SK-N-SH (cell line): ENCODE results near the gene VSIG10L2. TPM values are rescaled to one million over a fixed set of nuclear protein-coding genes. Genes with fewer than 3 reads are reported as not detected.

Experiments used
- CTCF ChIA-PET: fragments of 300-600, 350-600 bp; formaldehyde crosslinking; extraction: SDS; loops from one replicate; lab custom pipeline; 2021; lab: Yijun Ruan, JAX
- POLR2A ChIA-PET: fragments of 350-600 bp; sonication (Branson Sonifier 250); formaldehyde crosslinking; extraction: SDS; loops from one replicate; lab custom pipeline; 2020; ENCODE audit warnings: antibody characterized with exemption, inconsistent platforms; lab: Yijun Ruan, JAX
- DNase-seq: peaks from one replicate; pipeline ENCODE4 v3.0.0; 2012
- H2AFZ ChIP-seq: fragments of 200-600 bp; sonication (generic); 2 replicates; pipeline ENCODE4 v1.8.1; 2016; ENCODE audit warnings: antibody characterized with exemption, mild to moderate bottlenecking, low read depth
- H3F3A ChIP-seq: fragments of 200-600 bp; sonication (generic); replicated peaks from 2 replicates; pipeline ENCODE3; 2016; ENCODE audit warnings: antibody characterized with exemption, mild to moderate bottlenecking; ENCODE audit not compliant: insufficient read depth
- H3K27ac ChIP-seq, 2 experiments: fragments of 200-500 bp in 1 of 2; fragments of 200-600 bp in 1 of 2; sonication (Bioruptor generic) in 1 of 2; sonication (generic), shearing (Covaris generic) in 1 of 2; 2 replicates each; pipeline versions ENCODE4 v1.5.1 to v1.6.1; 2014 to 2016; ENCODE audit warnings: low read depth in 2 of 2, inconsistent platforms in 1 of 2, low read length in 1 of 2, mild to moderate bottlenecking in 1 of 2, mixed read lengths in 1 of 2
- H3K27me3 ChIP-seq: fragments of 200-600 bp; sonication (generic), shearing (Covaris generic); 2 replicates; pipeline ENCODE4 v1.6.1; 2016; ENCODE audit warnings: mixed run types; ENCODE audit not compliant: insufficient read depth
- H3K36me3 ChIP-seq, 2 experiments: fragments of 200-500 bp in 1 of 2; fragments of 200-600 bp in 1 of 2; sonication (Bioruptor generic) in 1 of 2; sonication (generic) in 1 of 2; replicated peaks in 1 of 2; 2 replicates each; pipeline versions ENCODE3 to v1.5.1; 2014 to 2016; ENCODE audit warnings: low read length in 1 of 2, mild to moderate bottlenecking in 1 of 2; ENCODE audit not compliant: insufficient read depth in 2 of 2, control insufficient read depth in 1 of 2
- H3K4me1 ChIP-seq, 2 experiments: fragments of 200-500 bp in 1 of 2; fragments of 200-600 bp in 1 of 2; sonication (Bioruptor generic) in 1 of 2; sonication (generic), shearing (Covaris generic) in 1 of 2; 2 replicates each; pipeline versions ENCODE4 v1.5.1 to v1.6.1; 2014 to 2016; ENCODE audit warnings: low read depth in 1 of 2, low read length in 1 of 2, mixed run types in 1 of 2; ENCODE audit not compliant: insufficient read depth in 2 of 2, control insufficient read depth in 1 of 2
- H3K4me2 ChIP-seq: fragments of 200-600 bp; sonication (generic), shearing (Covaris generic); 2 replicates; pipeline ENCODE4 v1.6.1; 2017; ENCODE audit warnings: mixed run types
- H3K4me3 ChIP-seq, 2 experiments: fragments of 200-500 bp in 1 of 2; fragments of 200-600 bp in 1 of 2; sonication (Bioruptor generic) in 1 of 2; sonication (generic), shearing (Covaris generic) in 1 of 2; 2 replicates each; pipeline versions ENCODE4 v1.5.1 to v1.8.1; 2014 to 2016; ENCODE audit warnings: low read depth in 2 of 2, inconsistent platforms in 1 of 2, low read length in 1 of 2, mild to moderate bottlenecking in 1 of 2, mixed read lengths in 1 of 2, moderate library complexity in 1 of 2
- H3K79me2 ChIP-seq: fragments of 200-600 bp; sonication (generic); 2 replicates; pipeline ENCODE4 v1.8.1; 2017; ENCODE audit warnings: mild to moderate bottlenecking; ENCODE audit not compliant: insufficient read depth
- H3K9ac ChIP-seq: fragments of 200-600 bp; sonication (generic); 2 replicates; pipeline ENCODE4 v1.6.1; 2017; ENCODE audit warnings: mixed run types
- H3K9me2 ChIP-seq: fragments of 200-600 bp; sonication (generic); 2 replicates; pipeline ENCODE4 v1.6.1; 2017; ENCODE audit warnings: mixed run types
- H3K9me3 ChIP-seq: fragments of 200-600 bp; sonication (generic); 2 replicates; pipeline ENCODE4 v1.6.1; 2017; ENCODE audit warnings: mixed run types, mild to moderate bottlenecking, moderate library complexity
- H4K20me1 ChIP-seq: fragments of 200-600 bp; sonication (generic); 2 replicates; pipeline ENCODE4 v1.6.1; 2017; ENCODE audit warnings: mild to moderate bottlenecking, mixed run types; ENCODE audit not compliant: insufficient read depth
- CHD2 ChIP-seq: fragments of 150-350 bp; IDR thresholded peaks from 2 replicates; pipeline ENCODE4 v1.6.1; 2018; ENCODE audit warnings: low read length; ENCODE audit not compliant: partially characterized antibody
- ELF1 ChIP-seq: IDR thresholded peaks from 2 replicates; pipeline ENCODE4 v1.4.0; 2012
- EP300 ChIP-seq, 2 experiments: IDR thresholded peaks; 2 replicates each; pipeline versions ENCODE4 v1.4.0 to v1.6.1; 2012; ENCODE audit warnings: borderline replicate concordance in 1 of 2, low read depth in 1 of 2, low read length in 1 of 2
- FOSL2 ChIP-seq: IDR thresholded peaks from 2 replicates; pipeline ENCODE4 v1.4.0; 2012; ENCODE audit warnings: low read depth, mild to moderate bottlenecking, moderate library complexity, borderline replicate concordance
- GABPA ChIP-seq: IDR thresholded peaks from 2 replicates; pipeline ENCODE4 v1.4.0; 2012; ENCODE audit warnings: low read depth, mild to moderate bottlenecking
- GATA2 ChIP-seq: sonication (generic); formaldehyde crosslinking; IDR thresholded peaks from 2 replicates; pipeline ENCODE4 v1.5.0; 2020; ENCODE audit warnings: mild to moderate bottlenecking, missing genetic modification reagents
- JUND ChIP-seq: IDR thresholded peaks from 2 replicates; pipeline ENCODE4 v1.4.0; 2012
- MEF2A ChIP-seq: IDR thresholded peaks from 2 replicates; pipeline ENCODE4 v1.4.0; 2012; ENCODE audit warnings: low read depth, borderline replicate concordance
- MXI1 ChIP-seq: IDR thresholded peaks from 2 replicates; pipeline ENCODE4 v1.6.1; 2012; ENCODE audit warnings: mild to moderate bottlenecking, low read depth, low read length, improper control_type of control experiment
- NFIC ChIP-seq: IDR thresholded peaks from 2 replicates; pipeline ENCODE4 v1.4.0; 2012; ENCODE audit warnings: borderline replicate concordance
- NRF1 ChIP-seq: IDR thresholded peaks from 2 replicates; pipeline ENCODE4 v1.6.1; 2012; ENCODE audit warnings: low read depth, mild to moderate bottlenecking, low read length
- POLR2AphosphoS5 ChIP-seq: IDR thresholded peaks from 2 replicates; pipeline ENCODE4 v1.6.1; 2012; ENCODE audit warnings: low read depth, low read length
- RAD21 ChIP-seq: IDR thresholded peaks from 2 replicates; pipeline ENCODE4 v1.6.1; 2012; ENCODE audit warnings: mild to moderate bottlenecking, low read length
- RFX5 ChIP-seq: IDR thresholded peaks from 2 replicates; pipeline ENCODE4 v1.6.1; 2012; ENCODE audit warnings: mild to moderate bottlenecking, improper control_type of control experiment, low read length
- SIN3A ChIP-seq: IDR thresholded peaks from 2 replicates; pipeline ENCODE4 v1.6.1; 2012; ENCODE audit warnings: low read depth, mild to moderate bottlenecking, low read length, moderate library complexity, borderline replicate concordance
- TAF1 ChIP-seq: IDR thresholded peaks from 2 replicates; pipeline ENCODE4 v1.6.1; 2012; ENCODE audit warnings: low read depth, mild to moderate bottlenecking, low read length, moderate library complexity, borderline replicate concordance
- TCF12 ChIP-seq: IDR thresholded peaks from 2 replicates; pipeline ENCODE4 v1.4.0; 2012
- TEAD4 ChIP-seq: IDR thresholded peaks from 2 replicates; pipeline ENCODE4 v1.4.0; 2012; ENCODE audit warnings: mild to moderate bottlenecking, borderline replicate concordance; ENCODE audit not compliant: insufficient read depth
- USF1 ChIP-seq: IDR thresholded peaks from 2 replicates; pipeline ENCODE4 v1.4.0; 2012; ENCODE audit warnings: low read depth, borderline replicate concordance
- YY1 ChIP-seq: IDR thresholded peaks from 2 replicates; pipeline ENCODE4 v1.4.0; 2012; ENCODE audit warnings: low read depth, mild to moderate bottlenecking
- ZBTB33 ChIP-seq: IDR thresholded peaks from 2 replicates; pipeline ENCODE4 v1.4.0; 2012; ENCODE audit warnings: low read depth, borderline replicate concordance
- WGBS: methylation state at CpG from one replicate; pipeline ENCODE4 v1.1.6; 2017; ENCODE audit warnings: low lambda C conversion rate; 5-methylcytosine and 5-hydroxymethylcytosine counted together
- polyA plus RNA-seq, 3 experiments: library from polyadenylated mRNA; depleted of rRNA; stranded (reverse); fragments of >200 nt; gene quantifications; 2 replicates each; pipeline ENCODE4 v1.2.3, GENCODE V29; 2012

Gene VSIG10L2
- polyA plus RNA-seq, 1 of the 3 experiments (the other 2 are of a cell fraction) = 0.02 TPM

GRCh38 chr11:125959931-125960330 is 14.1 kb downstream of the VSIG10L2 start (continued):
- no peak for TF ChIP-seq RAD21
- no peak for TF ChIP-seq GATA2
- TF ChIP-seq POLR2AphosphoS5 = no peak
- TF ChIP-seq MXI1 = no peak
- no peak for TF ChIP-seq TEAD4
- TF ChIP-seq TAF1 = no peak
- no peak for TF ChIP-seq NFIC
- no peak for TF ChIP-seq YY1
- no peak for TF ChIP-seq FOSL2
- no peak for TF ChIP-seq NRF1
- no peak for TF ChIP-seq RFX5

GRCh38 chr11:125960771-125961170 is 14.9 kb downstream of the VSIG10L2 start:
- no peaks in the 10 kb centered on the region for H3K79me2 ChIP-seq
- DNase-seq = no peak
- H3K4me2 ChIP-seq = no peak overlapping the region
- 78% methylated on average over 6 of the region's 6 CpGs for WGBS
- H3K9me3 ChIP-seq = no peaks in the 10 kb centered on the region
- no peak overlapping the region for H3K27ac ChIP-seq
- no peaks in the 10 kb centered on the region for H3K9me2 ChIP-seq
- no peaks in the 10 kb centered on the region for H4K20me1 ChIP-seq
- TF ChIP-seq YY1 (no peak), CHD2 (no peak), JUND (no peak), ELF1 (no peak), MEF2A (no peak), ZBTB33 (no peak)
- H3K4me3 ChIP-seq = no peak overlapping the region
- ChIA-PET CTCF (interaction anchor here (0.6 kb wide), 1 partner anchor 140 kb away, joined by 3 read pairs; no protein-coding TSS in a partner anchor), POLR2A (interaction anchor here (0.7 kb wide), 1 partner anchor 66 kb away, joined by 3 read pairs; no protein-coding TSS in a partner anchor)
- peaks cover 0 to 38% of the 10 kb centered on the region in 2 experiments for H3K36me3 ChIP-seq
- no peak overlapping the region for H2AFZ ChIP-seq
- no peaks in the 10 kb centered on the region for H3F3A ChIP-seq
- no peak overlapping the region for H3K9ac ChIP-seq
- no peaks in the 10 kb centered on the region; a peak in 2 of 4 replicates for H3K4me1 ChIP-seq
- no peaks in the 10 kb centered on the region for H3K27me3 ChIP-seq

- H2AFZ ChIP-seq = no peak overlapping the region
- H3K36me3 ChIP-seq = peaks cover 0 to 10% of the 10 kb centered on the region in 2 experiments
- no peak overlapping the region for H3K4me2 ChIP-seq
- 92% methylated on average over 4 of the region's 4 CpGs for WGBS
- no peak for DNase-seq
- H3K27ac ChIP-seq = no peak overlapping the region
- no peaks in the 10 kb centered on the region for H3K27me3 ChIP-seq
- H4K20me1 ChIP-seq = no peaks in the 10 kb centered on the region
- ChIA-PET CTCF (no interaction called here), POLR2A (no interaction called here)
- no peaks in the 10 kb centered on the region for H3K9me3 ChIP-seq
- no peak for TF ChIP-seq TCF12
- no peak for TF ChIP-seq GABPA
- no peak for TF ChIP-seq YY1
- no peak for TF ChIP-seq USF1
- TF ChIP-seq TEAD4 = no peak
- no peak for TF ChIP-seq EP300 (IDR thresholded peaks at IDR 0.05; ENCODE audit: borderline replicate concordance in 1 of 2, low read depth in 1 of 2, low read length in 1 of 2)
- no peak for TF ChIP-seq SIN3A
- no peak for TF ChIP-seq GATA2
- TF ChIP-seq RAD21 = no peak
- TF ChIP-seq NFIC = no peak
- no peak for TF ChIP-seq NRF1
- no peak for TF ChIP-seq ELF1
- no peak overlapping the region for H3K4me3 ChIP-seq
- H3K79me2 ChIP-seq = no peaks in the 10 kb centered on the region
- no peaks in the 10 kb centered on the region for H3K9me2 ChIP-seq
- no peak overlapping the region for H3K9ac ChIP-seq
- H3F3A ChIP-seq = no peaks in the 10 kb centered on the region
- peaks cover 0 to 5% of the 10 kb centered on the region in 2 experiments; a peak in 2 of 4 replicates for H3K4me1 ChIP-seq
Measured at GRCh38 chr11:125967515-125967914, 21.7 kb downstream of the VSIG10L2 start.
